Brain microvascular endothelial cell (primary cell): ENCODE data around the gene PHEX.

Source experiments
- DNase-seq: peaks from one replicate; pipeline ENCODE4 v3.0.0-alpha.2; 2020
- H3K27ac ChIP-seq: fragments of 250-450 bp; sonication (Bioruptor Pico); 2 replicates; pipeline ENCODE4 v1.5.1; 2020; ENCODE audit warnings: mild to moderate bottlenecking, moderate library complexity
- H3K27me3 ChIP-seq: fragments of 250-450 bp; sonication (Bioruptor Pico); replicated peaks from 2 replicates; pipeline ENCODE4 v1.5.1; 2020; ENCODE audit warnings: mild to moderate bottlenecking
- H3K36me3 ChIP-seq: fragments of 250-450 bp; sonication (Bioruptor Pico); replicated peaks from 2 replicates; pipeline ENCODE4 v1.5.1; 2020; ENCODE audit warnings: mild to moderate bottlenecking
- H3K4me3 ChIP-seq: 2 replicates; pipeline ENCODE4 v1.5.1; 2011; ENCODE audit warnings: low read depth, mild to moderate bottlenecking, control low read depth, low read length, moderate library complexity
- CTCF ChIP-seq: IDR thresholded peaks from 2 replicates; pipeline ENCODE4 v1.5.1; 2011; ENCODE audit warnings: low read depth, mild to moderate bottlenecking, moderate library complexity, low read length, control low read depth, inconsistent platforms; ENCODE audit errors: missing control alignments
- in situ Hi-C: cut with HindIII; loops from 2 replicates; pipeline ENCODE4 v1.10.0; 2017; ENCODE audit warnings: low sequenced_read_pairs, low pct_ligation_motif_present

The PHEX gene

GRCh38 chrX:22057667-22058066 lies 25.5 kb downstream of the PHEX start:
- in situ Hi-C loops = no loop called here
- Histone ChIP-seq H3K27me3 (no peaks in the 10 kb centered on the region), H3K36me3 (no peaks in the 10 kb centered on the region), H3K4me3 (no peak overlapping the region), H3K27ac (no peak overlapping the region)
- no peak for DNase-seq
- TF ChIP-seq CTCF = no peak

- Histone ChIP-seq H3K27ac (no peak overlapping the region), H3K27me3 (no peaks in the 10 kb centered on the region), H3K4me3 (no peak overlapping the region), H3K36me3 (no peaks in the 10 kb centered on the region)
- DNase-seq = no peak
- in situ Hi-C loops = no loop called here
- TF ChIP-seq CTCF = no peak
Measured at GRCh38 chrX:22059775-22060174, 27.6 kb downstream of the PHEX start.

- no peak overlapping the region for H3K4me3 ChIP-seq
- no peaks in the 10 kb centered on the region for H3K36me3 ChIP-seq
- H3K27me3 ChIP-seq = no peaks in the 10 kb centered on the region
- no peak overlapping the region for H3K27ac ChIP-seq
- no peak for TF ChIP-seq CTCF
- no peak for DNase-seq
- in situ Hi-C loops = no loop called here
Measured at GRCh38 chrX:22060415-22061280, 28.5 kb downstream of the PHEX start.

- Histone ChIP-seq H3K36me3 (no peaks in the 10 kb centered on the region), H3K27me3 (no peaks in the 10 kb centered on the region), H3K4me3 (no peak overlapping the region), H3K27ac (no peak overlapping the region)
- in situ Hi-C loops = no loop called here
- DNase-seq = no peak
- TF ChIP-seq CTCF = no peak
Measured at GRCh38 chrX:22063284-22063683, 31.2 kb downstream of the PHEX start.

GRCh38 chrX:22069586-22069985 lies 37.5 kb downstream of the PHEX start:
- Histone ChIP-seq H3K27ac (no peak overlapping the region), H3K27me3 (no peaks in the 10 kb centered on the region), H3K4me3 (no peak overlapping the region), H3K36me3 (no peaks in the 10 kb centered on the region)
- in situ Hi-C loops = no loop called here
- TF ChIP-seq CTCF = no peak
- no peak for DNase-seq

GRCh38 chrX:22073928-22074327 lies 41.8 kb downstream of the PHEX start:
- no peak for DNase-seq
- H3K36me3 ChIP-seq = no peaks in the 10 kb centered on the region
- no peaks in the 10 kb centered on the region for H3K27me3 ChIP-seq
- no peak overlapping the region for H3K27ac ChIP-seq
- no peak for TF ChIP-seq CTCF
- H3K4me3 ChIP-seq = no peak overlapping the region
- in situ Hi-C loops = no loop called here
